HCT116 (cell line): ENCODE results near the gene ASCC1.

ENCODE experiments used
- EGR1 ChIP-seq: IDR thresholded peaks from 2 replicates; pipeline ENCODE4 v1.6.1; 2012; ENCODE audit warnings: low read depth
- EZH2 ChIP-seq: fragments of 200-600 bp; sonication (generic); IDR thresholded peaks from 2 replicates; pipeline ENCODE4 v1.6.1; 2017; ENCODE audit warnings: antibody characterized with exemption, mixed run types
- MAX ChIP-seq: IDR thresholded peaks from 2 replicates; pipeline ENCODE4 v1.6.1; 2012
- POLR2A ChIP-seq: IDR thresholded peaks from 2 replicates; pipeline ENCODE4 v1.7.0; 2011; ENCODE audit warnings: borderline replicate concordance; ENCODE audit not compliant: insufficient read depth, insufficient read length; ENCODE audit errors: extremely low read depth
- POLR2AphosphoS5 ChIP-seq: IDR thresholded peaks from 2 replicates; pipeline ENCODE4 v1.6.1; 2011; ENCODE audit warnings: mild to moderate bottlenecking, low read depth, low read length, moderate library complexity
- TF ChIP-seq, protein P1 (sequence below): IDR thresholded peaks from 2 replicates; pipeline ENCODE4 v1.6.1; 2012
- TF ChIP-seq, protein P2 (sequence below): IDR thresholded peaks from 2 replicates; pipeline ENCODE4 v1.6.1; 2012; ENCODE audit warnings: low read depth
- TF ChIP-seq, protein P3 (sequence below), 3 experiments: fragments of 200-600 bp in 1 of 3; sonication (generic) in 1 of 3; IDR thresholded peaks in 2 of 3; conservative IDR thresholded peaks in 1 of 3; 2 replicates each; pipeline ENCODE4 v1.5.1; 2012 to 2017; ENCODE audit warnings: low read depth in 2 of 3, low read length in 2 of 3, antibody characterized with exemption in 1 of 3, borderline replicate concordance in 1 of 3, control low read depth in 1 of 3, mild to moderate bottlenecking in 1 of 3, mixed read lengths in 1 of 3, mixed run types in 1 of 3, moderate library complexity in 1 of 3; ENCODE audit not compliant: insufficient read depth in 1 of 3

- TF ChIP-seq, protein P1, sequence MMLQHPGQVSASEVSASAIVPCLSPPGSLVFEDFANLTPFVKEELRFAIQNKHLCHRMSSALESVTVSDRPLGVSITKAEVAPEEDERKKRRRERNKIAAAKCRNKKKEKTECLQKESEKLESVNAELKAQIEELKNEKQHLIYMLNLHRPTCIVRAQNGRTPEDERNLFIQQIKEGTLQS: no peak
- TF ChIP-seq POLR2A (no peak), EZH2 (no peak), EGR1 (no peak), POLR2AphosphoS5 (no peak), MAX (no peak)
- TF ChIP-seq, protein P2, sequence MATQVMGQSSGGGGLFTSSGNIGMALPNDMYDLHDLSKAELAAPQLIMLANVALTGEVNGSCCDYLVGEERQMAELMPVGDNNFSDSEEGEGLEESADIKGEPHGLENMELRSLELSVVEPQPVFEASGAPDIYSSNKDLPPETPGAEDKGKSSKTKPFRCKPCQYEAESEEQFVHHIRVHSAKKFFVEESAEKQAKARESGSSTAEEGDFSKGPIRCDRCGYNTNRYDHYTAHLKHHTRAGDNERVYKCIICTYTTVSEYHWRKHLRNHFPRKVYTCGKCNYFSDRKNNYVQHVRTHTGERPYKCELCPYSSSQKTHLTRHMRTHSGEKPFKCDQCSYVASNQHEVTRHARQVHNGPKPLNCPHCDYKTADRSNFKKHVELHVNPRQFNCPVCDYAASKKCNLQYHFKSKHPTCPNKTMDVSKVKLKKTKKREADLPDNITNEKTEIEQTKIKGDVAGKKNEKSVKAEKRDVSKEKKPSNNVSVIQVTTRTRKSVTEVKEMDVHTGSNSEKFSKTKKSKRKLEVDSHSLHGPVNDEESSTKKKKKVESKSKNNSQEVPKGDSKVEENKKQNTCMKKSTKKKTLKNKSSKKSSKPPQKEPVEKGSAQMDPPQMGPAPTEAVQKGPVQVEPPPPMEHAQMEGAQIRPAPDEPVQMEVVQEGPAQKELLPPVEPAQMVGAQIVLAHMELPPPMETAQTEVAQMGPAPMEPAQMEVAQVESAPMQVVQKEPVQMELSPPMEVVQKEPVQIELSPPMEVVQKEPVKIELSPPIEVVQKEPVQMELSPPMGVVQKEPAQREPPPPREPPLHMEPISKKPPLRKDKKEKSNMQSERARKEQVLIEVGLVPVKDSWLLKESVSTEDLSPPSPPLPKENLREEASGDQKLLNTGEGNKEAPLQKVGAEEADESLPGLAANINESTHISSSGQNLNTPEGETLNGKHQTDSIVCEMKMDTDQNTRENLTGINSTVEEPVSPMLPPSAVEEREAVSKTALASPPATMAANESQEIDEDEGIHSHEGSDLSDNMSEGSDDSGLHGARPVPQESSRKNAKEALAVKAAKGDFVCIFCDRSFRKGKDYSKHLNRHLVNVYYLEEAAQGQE: no peak
- TF ChIP-seq, protein P3, sequence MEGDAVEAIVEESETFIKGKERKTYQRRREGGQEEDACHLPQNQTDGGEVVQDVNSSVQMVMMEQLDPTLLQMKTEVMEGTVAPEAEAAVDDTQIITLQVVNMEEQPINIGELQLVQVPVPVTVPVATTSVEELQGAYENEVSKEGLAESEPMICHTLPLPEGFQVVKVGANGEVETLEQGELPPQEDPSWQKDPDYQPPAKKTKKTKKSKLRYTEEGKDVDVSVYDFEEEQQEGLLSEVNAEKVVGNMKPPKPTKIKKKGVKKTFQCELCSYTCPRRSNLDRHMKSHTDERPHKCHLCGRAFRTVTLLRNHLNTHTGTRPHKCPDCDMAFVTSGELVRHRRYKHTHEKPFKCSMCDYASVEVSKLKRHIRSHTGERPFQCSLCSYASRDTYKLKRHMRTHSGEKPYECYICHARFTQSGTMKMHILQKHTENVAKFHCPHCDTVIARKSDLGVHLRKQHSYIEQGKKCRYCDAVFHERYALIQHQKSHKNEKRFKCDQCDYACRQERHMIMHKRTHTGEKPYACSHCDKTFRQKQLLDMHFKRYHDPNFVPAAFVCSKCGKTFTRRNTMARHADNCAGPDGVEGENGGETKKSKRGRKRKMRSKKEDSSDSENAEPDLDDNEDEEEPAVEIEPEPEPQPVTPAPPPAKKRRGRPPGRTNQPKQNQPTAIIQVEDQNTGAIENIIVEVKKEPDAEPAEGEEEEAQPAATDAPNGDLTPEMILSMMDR (IDR thresholded peaks at IDR 0.05 in 2 of 3, conservative IDR thresholded peaks at IDR 0.05 in 1 of 3; ENCODE audit: borderline replicate concordance in 1 of 3, insufficient read depth in 1 of 3, low read depth in 2 of 3, low read length in 2 of 3): no peak
Measured at GRCh38 chr10:72233621-72234020, 17.5 kb upstream of the ASCC1 start.
